T-helper 17 cell (primary cell): ENCODE measurements around the gene UBXN1. TPM values are rescaled to one million over a fixed set of nuclear protein-coding genes. Genes with fewer than 3 reads are reported as not detected.
"Not testable (repeated sequence)": the region's sequence is repeated elsewhere in the genome, so short reads cannot be mapped to it uniquely, and the experiment has no call there.

Source experiments
- ATAC-seq: fragments of 150-1000 bp; cut with Tn5 transposase; 2 replicates; pipeline ENCODE4 v1.10.0; 2021; ENCODE audit warnings: mild to moderate bottlenecking, moderate library complexity
- DNase-seq, 3 donors: peaks; one replicate each; pipeline versions ENCODE4 v3.0.0 to v3.0.0-alpha.2; 2020 to 2021
- H3K9me3 ChIP-seq: one replicate; pipeline ENCODE4 v1.7.0; 2013; ENCODE audit warnings: low read length, mild to moderate bottlenecking; ENCODE audit not compliant: control insufficient read depth, poor library complexity, severe bottlenecking
- H3K27ac Mint-ChIP-seq: one replicate; pipeline ENCODE4 v1.8.0; 2022; ENCODE audit warnings: mild to moderate bottlenecking, moderate library complexity, mixed read lengths
- H3K27me3 Mint-ChIP-seq: one replicate; pipeline ENCODE4 v1.8.0; 2022; ENCODE audit warnings: mixed read lengths
- H3K36me3 Mint-ChIP-seq: one replicate; pipeline ENCODE4 v1.8.0; 2022; ENCODE audit warnings: low read depth, mixed read lengths
- H3K4me1 Mint-ChIP-seq: one replicate; pipeline ENCODE4 v1.8.0; 2022; ENCODE audit warnings: mild to moderate bottlenecking, mixed read lengths
- H3K4me3 Mint-ChIP-seq: one replicate; pipeline ENCODE4 v1.8.0; 2022; ENCODE audit warnings: mild to moderate bottlenecking, moderate library complexity, mixed read lengths
- total RNA-seq, 4 donors: library from RNA in 2 of 4; stranded (reverse) in 2 of 4; gene quantifications; one replicate each; pipeline ENCODE4 v1.2.3 and lab custom pipeline; 2022 to 2026

UBXN1 gene
- total RNA-seq, 2 donors from 2014 or later = 195 to 203 TPM

DNA sequence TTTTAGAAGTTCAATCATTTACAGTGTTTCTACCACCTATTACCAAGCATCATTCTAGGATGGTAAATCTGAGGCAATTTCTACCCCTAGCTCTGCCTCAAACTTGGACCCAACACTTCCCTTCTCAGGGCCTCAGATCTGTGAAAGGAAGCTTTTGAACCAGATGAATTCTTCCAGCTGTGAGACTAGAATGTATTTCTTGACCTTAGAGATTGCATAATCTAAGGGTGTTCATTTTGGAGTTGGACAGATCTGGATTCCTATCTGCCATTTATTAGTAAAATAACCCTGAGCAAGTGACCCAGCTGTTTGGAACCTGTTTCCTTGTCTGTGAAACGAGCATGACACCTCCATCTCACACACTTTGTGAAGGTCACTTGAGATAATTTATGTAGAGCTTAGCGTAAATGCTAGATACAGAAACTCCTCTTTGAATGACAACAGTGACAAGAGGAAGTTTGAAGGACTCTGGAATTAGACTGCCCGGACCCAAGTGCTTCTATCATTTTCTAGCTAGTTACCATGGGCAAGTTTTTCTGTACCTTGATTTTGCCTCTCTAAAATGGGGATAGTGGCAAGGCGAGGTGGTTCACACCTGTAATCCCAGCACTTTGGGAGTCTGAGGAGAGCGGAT, 22.0 kb downstream of the UBXN1 start:
- H3K27ac Mint-ChIP-seq = no peak overlapping the region
- H3K9me3 ChIP-seq = no peaks in the 10 kb centered on the region
- DNase-seq = no peak
- H3K27me3 Mint-ChIP-seq = no peaks in the 10 kb centered on the region
- no peak for ATAC-seq
- H3K4me1 Mint-ChIP-seq = peaks cover 8% of the 10 kb centered on the region
- H3K36me3 Mint-ChIP-seq = no peaks in the 10 kb centered on the region
- no peak overlapping the region for H3K4me3 Mint-ChIP-seq

DNA sequence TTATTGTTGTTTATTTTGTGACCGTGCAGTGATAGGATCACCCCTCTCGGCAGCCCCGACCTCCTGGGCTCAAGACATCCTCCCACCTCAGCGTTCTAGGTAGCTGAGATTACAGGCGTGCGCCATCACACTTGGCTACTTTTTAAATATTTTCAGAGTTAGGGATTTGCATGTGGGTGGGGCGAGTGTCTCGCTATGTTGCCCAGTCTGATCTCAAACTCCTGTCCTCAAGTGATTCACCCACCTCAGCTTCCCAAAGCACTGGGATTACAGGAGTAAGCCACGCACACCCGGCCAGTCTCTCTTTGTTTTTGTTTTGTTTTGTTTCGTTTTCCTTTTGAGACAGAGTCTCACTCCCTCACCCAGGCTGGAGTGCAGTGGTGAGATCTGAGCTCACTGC, 24.6 kb downstream of the UBXN1 start:
- H3K9me3 ChIP-seq = no peaks in the 10 kb centered on the region
- Mint-ChIP-seq H3K4me3 (peak overlapping the region; percentile 62), H3K27ac (peak overlapping the region; percentile 95), H3K27me3 (no peaks in the 10 kb centered on the region), H3K36me3 (no peaks in the 10 kb centered on the region), H3K4me1 (peaks cover 11% of the 10 kb centered on the region)
- ATAC-seq (no peak), DNase-seq (no peak)

DNA sequence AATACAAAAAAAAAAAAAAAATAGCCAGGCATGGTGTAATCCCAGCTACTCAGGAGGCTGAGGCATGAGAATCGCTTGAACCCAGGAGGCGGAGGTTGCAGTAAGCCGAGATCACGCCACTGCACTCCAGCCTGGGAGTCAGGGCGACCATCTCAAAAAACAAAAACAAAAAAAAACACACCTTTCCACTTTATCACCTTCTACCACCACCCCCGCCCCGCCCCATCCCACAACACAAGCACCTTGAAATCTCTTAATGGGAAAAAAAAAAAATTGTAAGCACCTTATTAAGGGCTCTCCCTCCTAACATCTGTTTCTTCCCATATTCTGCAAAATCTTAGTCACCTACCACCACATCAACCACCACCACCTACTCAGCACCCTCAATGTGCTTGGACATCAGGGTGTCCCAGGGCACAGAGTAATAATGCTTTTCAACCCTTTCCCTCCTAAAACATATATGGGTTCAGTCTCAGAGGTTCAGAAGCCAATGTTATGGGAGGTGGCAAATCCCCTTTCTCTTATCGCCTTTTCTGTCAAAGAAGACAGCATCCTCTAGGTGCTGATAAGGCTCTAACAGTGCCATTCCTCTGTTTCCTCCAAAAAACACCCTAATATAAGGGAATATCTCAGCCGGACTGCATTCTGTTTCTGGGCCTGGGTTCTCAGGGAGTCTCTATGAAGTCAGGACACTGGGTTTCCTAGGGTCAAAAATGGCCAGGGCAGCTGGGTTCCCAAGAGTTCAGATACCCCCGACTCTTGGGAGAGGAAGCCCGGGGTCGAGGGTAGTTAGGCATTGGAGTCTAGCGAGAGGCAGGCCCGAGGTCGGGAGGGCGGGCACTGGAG, 26.5 kb downstream of the UBXN1 start:
- Mint-ChIP-seq H3K4me1 (peaks cover 11% of the 10 kb centered on the region), H3K4me3 (peak overlapping the region; percentile 88), H3K27ac (peak overlapping the region; percentile 95), H3K27me3 (no peaks in the 10 kb centered on the region), H3K36me3 (no peaks in the 10 kb centered on the region)
- H3K9me3 ChIP-seq = no peaks in the 10 kb centered on the region
- peak; percentile 11 for ATAC-seq
- DNase-seq = peak in 1 of 3 donors; percentile 74

DNA sequence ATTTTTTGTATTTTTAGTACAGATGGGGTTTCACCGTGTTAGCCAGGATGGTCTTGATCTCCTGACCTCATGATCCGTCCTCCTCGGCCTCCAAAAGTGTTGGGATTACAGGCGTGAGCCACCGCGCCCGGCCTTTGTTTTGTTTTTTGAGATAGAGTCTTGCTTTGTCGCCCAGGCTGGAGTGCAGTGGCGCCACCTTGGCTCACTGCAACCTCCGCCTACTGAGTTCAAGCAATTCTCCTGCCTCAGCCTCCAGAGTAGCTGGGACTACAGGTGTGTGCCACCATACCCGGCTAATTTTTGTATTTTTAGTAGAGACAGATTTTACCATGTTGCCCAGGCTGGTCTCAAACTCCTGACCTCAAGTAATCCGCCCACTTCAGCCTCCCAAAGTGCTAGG, 28.6 kb downstream of the UBXN1 start:
- ATAC-seq, H3K4me3 Mint-ChIP-seq, H3K36me3 Mint-ChIP-seq, H3K27me3 Mint-ChIP-seq, DNase-seq, H3K9me3 ChIP-seq: not testable (repeated sequence)
- Mint-ChIP-seq H3K4me1 (peaks cover 21% of the 10 kb centered on the region), H3K27ac (peak overlapping the region; percentile 4)

DNA sequence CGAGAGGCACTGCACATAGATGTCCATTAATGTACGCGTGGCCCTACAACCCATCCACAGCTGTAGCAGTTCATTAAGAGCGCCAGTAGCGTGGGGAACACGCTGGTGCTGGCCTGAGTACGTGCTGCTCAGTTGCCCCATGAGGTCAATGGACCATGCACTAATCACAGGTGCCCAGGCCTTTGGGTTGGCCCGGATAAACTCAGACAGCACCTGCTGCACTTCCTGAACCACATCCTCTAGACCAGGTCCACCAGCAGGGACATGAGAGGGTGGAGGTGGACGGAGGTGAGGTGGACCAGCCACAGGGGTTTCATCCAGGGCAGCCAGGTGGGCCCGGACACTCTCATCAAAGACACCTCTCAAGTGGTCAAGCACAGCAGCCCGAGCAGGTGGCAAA, 29.4 kb downstream of the UBXN1 start:
- no peak for DNase-seq
- no peak overlapping the region for H3K4me3 Mint-ChIP-seq
- peaks cover 24% of the 10 kb centered on the region for H3K4me1 Mint-ChIP-seq

DNA sequence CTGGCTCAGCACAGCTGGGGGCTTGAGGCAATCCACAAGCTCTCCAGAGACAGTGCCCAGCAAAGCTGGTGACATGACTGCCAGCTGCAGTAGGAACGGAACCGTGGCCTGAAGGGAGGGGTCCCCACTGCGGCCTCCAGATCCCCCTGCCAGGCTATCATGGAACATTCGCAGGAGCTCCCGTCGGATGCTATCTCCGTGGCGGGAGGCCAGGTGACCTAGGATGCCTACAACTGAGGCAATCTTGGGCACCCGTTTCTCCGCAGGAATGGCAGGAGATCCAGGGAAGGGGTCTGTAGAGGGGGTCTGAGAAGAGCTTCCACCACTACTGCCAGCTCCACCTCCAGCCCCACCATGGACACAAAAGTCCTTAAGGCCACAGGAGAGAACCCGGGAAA, 29.9 kb downstream of the UBXN1 start:
- no peak for DNase-seq
- H3K4me3 Mint-ChIP-seq = no peak overlapping the region
- no peak for ATAC-seq
- no peaks in the 10 kb centered on the region for H3K36me3 Mint-ChIP-seq
- no peak overlapping the region for H3K27ac Mint-ChIP-seq
- H3K9me3 ChIP-seq = no peaks in the 10 kb centered on the region
- H3K27me3 Mint-ChIP-seq = no peaks in the 10 kb centered on the region
- H3K4me1 Mint-ChIP-seq = peaks cover 24% of the 10 kb centered on the region

More for the DNA sequence above, 29.4 kb downstream of the UBXN1 start:
- H3K9me3 ChIP-seq = no peaks in the 10 kb centered on the region
- no peak overlapping the region for H3K27ac Mint-ChIP-seq
- ATAC-seq = no peak
- no peaks in the 10 kb centered on the region for H3K36me3 Mint-ChIP-seq
- no peaks in the 10 kb centered on the region for H3K27me3 Mint-ChIP-seq

DNA sequence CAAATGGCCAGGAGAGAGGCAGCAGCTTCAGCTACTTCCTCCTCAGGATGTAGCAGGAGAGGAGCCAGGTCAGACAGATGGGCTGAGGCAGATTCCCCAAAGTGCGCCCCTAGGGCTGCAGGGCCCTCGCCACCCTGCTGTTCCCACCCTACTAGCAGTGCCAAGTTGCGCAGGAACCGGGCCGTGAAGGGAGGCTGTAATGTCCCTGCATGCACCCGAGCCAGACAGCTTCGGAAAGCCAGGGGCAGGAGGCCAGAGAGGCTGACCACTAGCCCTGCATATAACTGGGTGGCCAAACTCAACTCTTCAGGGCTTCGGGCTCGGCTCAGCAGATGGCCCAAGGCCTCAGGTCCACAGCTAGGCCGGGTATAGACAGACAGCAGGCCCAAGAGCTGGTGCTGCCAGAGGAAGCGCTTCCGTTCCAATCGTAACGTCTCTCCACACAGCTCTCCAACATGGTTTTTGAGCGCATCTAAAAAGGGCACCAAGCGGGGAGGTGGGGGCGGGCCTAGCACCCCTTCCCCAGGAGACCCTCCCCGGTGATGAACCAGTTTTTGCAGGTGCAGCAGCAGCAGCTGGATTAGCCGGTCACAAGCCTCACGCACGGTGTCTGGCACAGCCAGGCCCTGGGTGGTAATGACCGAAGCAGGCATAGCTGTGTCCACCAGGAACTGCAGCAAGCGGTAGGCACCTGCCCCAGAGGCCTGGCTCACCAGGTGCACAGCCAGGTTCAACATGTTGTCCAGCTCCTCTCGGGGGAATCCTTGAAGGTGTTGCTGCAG, 30.5 kb downstream of the UBXN1 start:
- H3K27ac Mint-ChIP-seq = no peak overlapping the region
- DNase-seq = no peak
- H3K9me3 ChIP-seq = no peaks in the 10 kb centered on the region
- no peak for ATAC-seq
- H3K4me3 Mint-ChIP-seq = no peak overlapping the region
- no peaks in the 10 kb centered on the region for H3K27me3 Mint-ChIP-seq
- no peaks in the 10 kb centered on the region for H3K36me3 Mint-ChIP-seq
- H3K4me1 Mint-ChIP-seq = peaks cover 22% of the 10 kb centered on the region

DNA sequence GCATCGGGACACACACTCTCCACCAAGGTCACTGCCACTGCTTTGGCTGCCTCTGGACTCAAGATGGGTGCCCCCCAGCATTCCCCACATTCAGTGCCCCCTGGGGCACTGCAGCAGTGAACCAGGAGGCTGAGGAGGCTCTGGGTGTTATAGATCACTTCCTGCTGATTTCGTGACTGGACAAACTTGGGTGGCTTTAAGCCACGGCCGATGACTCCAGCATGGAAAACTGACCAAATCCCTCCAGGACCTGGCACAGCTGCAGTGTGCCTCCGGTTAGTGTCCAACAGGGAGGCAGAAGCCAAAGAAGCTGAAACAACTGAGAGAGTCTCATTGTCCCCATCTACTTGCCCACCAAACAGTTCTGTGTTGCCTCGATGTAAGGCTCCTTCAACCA, 31.3 kb downstream of the UBXN1 start:
- ATAC-seq (no peak), DNase-seq (no peak)
- no peaks in the 10 kb centered on the region for H3K9me3 ChIP-seq
- no peaks in the 10 kb centered on the region for H3K36me3 Mint-ChIP-seq
- no peak overlapping the region for H3K4me3 Mint-ChIP-seq
- peaks cover 21% of the 10 kb centered on the region for H3K4me1 Mint-ChIP-seq
- H3K27ac Mint-ChIP-seq = no peak overlapping the region
- H3K27me3 Mint-ChIP-seq = no peaks in the 10 kb centered on the region

DNA sequence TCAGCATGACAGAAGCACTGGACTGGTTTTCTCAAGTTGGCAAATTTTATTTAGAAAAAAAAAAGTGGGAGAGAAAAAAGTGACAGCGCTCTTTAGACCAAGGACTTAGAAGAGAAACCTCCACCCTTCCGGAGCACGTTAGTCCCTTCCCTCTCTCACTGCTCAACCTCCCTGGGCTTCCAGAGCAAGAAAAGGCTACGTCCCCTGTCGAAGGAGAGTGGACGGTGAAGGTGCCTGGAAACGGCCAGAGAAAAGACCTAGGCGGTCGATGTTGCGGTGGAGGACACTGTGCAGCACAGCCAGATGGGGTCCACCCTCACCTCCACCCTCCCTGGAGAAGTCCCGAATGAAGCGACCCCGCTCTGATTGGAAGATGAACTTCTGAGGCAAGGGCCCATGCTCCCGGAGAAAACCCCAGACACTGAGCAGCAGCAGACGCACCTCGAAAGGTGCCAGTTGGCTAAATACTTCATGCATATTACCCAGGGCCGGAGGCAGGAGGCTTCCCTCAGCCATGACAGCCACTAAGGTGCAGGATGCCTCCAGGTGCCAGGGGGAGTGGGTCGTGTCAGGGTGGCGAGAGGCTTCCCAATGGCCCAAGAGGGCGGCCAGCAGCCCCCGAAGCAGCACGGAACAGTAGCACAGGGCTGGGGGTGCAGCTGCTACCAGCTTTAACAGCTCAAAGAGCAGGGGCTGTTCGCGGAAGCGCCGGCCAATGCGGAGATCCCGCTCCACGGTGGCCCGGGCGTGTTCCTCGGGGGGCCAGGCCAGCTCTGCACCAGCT, 31.9 kb downstream of the UBXN1 start:
- Mint-ChIP-seq H3K4me3 (peak overlapping the region; percentile 98), H3K4me1 (peaks cover 16% of the 10 kb centered on the region), H3K36me3 (no peaks in the 10 kb centered on the region), H3K27ac (peak overlapping the region; percentile 96), H3K27me3 (no peaks in the 10 kb centered on the region)
- ATAC-seq (no peak), DNase-seq (no peak)
- H3K9me3 ChIP-seq = no peaks in the 10 kb centered on the region

DNA sequence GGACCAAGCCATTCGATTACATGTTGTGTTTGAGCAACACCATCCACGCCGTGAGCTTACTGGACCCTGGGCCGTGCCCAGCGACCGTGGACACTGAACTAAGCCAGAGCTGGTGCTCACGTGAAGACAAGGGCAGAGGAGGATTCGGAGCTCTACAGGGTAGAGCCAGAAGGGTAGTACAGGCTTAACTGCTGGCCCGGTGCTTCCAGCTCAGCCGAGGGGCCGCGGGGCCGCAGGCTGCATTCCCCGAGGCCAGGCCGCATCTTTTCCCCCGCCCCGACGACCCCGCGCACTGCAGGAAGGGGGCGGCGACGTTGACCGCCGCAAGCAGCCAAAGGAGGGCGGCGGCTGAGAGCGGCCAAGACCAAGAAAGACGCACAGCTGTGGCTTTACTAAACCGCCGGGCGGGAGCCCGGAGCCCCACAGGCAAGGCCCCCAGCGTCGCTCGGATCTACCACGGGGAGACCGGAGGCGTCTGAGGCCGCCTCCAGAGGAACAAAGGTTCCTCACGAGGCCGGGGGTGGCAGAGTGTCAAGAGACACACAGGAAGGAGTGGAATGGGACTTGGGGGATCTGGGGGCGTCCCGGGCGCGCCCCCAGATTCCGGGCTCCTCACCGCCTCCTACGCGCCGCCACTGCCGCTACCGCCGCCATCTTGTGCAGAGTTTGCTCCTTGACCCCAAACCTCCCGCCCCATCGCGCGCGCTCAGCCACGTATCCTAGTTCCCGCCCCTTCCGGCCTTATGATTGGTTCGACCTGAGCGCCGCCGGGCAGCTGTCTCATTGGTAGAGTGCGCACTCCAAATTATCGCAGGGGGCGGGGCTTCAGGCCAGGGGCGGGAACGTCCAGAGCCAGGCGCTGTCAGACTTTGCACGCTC, 32.7 kb downstream of the UBXN1 start, which contains the start of gene GANAB:
TSS of gene GANAB (minus strand) at position 668 of the 879 bp plus-strand sequence. CDS start at position 654, 14 bp downstream.
- no peaks in the 10 kb centered on the region for H3K9me3 ChIP-seq
- H3K27me3 Mint-ChIP-seq = no peaks in the 10 kb centered on the region
- ATAC-seq (peak; percentile 99), DNase-seq (peak; percentile 94 to 98 (median 97))
- peak within 1 kb of the TSS; percentile 96 for H3K27ac Mint-ChIP-seq
- H3K4me3 Mint-ChIP-seq = peak within 1 kb of the TSS; percentile 98
- no peaks in the 10 kb centered on the region for H3K36me3 Mint-ChIP-seq
- H3K4me1 Mint-ChIP-seq = peaks cover 13% of the 10 kb centered on the region

DNA sequence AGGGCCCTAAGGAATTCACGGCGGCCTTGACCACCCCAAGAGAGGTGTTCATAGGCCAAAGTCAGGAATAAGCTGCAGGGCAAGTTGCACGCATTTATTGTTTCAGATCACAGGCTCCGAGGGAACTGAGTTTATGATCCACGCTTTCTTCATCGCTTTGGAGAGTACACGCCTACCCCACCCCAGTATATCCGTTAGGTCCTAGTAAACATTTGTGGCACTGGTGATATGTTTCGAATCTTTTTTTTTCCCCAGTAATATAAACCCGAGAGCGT, 33.3 kb downstream of the UBXN1 start:
- no peaks in the 10 kb centered on the region for H3K36me3 Mint-ChIP-seq
- no peaks in the 10 kb centered on the region for H3K9me3 ChIP-seq
- ATAC-seq (no peak), DNase-seq (no peak)
- peak overlapping the region; percentile 98 for H3K4me3 Mint-ChIP-seq
- no peaks in the 10 kb centered on the region for H3K27me3 Mint-ChIP-seq
- peak overlapping the region; percentile 96 for H3K27ac Mint-ChIP-seq
- H3K4me1 Mint-ChIP-seq = peaks cover 15% of the 10 kb centered on the region

DNA sequence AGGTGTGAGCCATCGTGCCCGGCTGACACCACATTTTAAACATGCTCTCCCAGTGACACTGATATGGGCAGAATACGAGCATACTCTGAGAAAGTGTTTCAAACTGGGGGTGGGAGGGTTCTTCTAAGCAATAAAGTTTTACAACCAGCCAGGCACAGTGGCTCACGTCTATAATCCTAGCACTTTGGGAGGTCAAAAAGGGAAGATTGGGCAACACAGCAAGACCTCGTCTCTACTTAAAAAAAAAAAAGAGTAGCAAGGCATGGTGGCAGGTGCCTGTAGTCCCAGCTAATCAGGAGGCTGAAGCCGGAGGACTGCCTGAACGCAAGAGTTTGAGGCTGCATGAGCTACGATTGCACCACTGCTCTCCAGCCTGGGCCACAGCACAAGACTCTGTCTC, 34.7 kb downstream of the UBXN1 start:
- DNase-seq = no peak
- ATAC-seq = no peak
- H3K27me3 Mint-ChIP-seq = no peaks in the 10 kb centered on the region
- no peaks in the 10 kb centered on the region for H3K9me3 ChIP-seq
- H3K4me1 Mint-ChIP-seq = peaks cover 21% of the 10 kb centered on the region
- H3K27ac Mint-ChIP-seq = no peak overlapping the region
- peaks cover 4% of the 10 kb centered on the region for H3K36me3 Mint-ChIP-seq
- no peak overlapping the region for H3K4me3 Mint-ChIP-seq
